ENCODE data around the gene SSH3.

SSH3 gene

GRCh38 chr11:67280341-67280787, 23.0 kb upstream of the SSH3 start:
- no peak for DNase-seq (ENCODE audit: low read depth)

- DNase-seq (ENCODE audit: low read depth): no peak
These were observed 22.4 kb upstream of the SSH3 start for GRCh38 chr11:67280788-67281551.

GRCh38 chr11:67281552-67282150, 21.7 kb upstream of the SSH3 start:
- DNase-seq (ENCODE audit: low read depth): no peak

- no peak for DNase-seq (ENCODE audit: low read depth)
These were observed 21.0 kb upstream of the SSH3 start for GRCh38 chr11:67282155-67282875.

- no peak for DNase-seq (ENCODE audit: low read depth)
These were observed 20.4 kb upstream of the SSH3 start for GRCh38 chr11:67282876-67283371.

GRCh38 chr11:67283481-67283963, 19.8 kb upstream of the SSH3 start:
- DNase-seq (ENCODE audit: low read depth): no peak

- no peak for DNase-seq (ENCODE audit: low read depth)
These were observed 18.4 kb upstream of the SSH3 start for GRCh38 chr11:67284811-67285540.

GRCh38 chr11:67285541-67286498, 17.5 kb upstream of the SSH3 start:
- DNase-seq (ENCODE audit: low read depth): no peak

GRCh38 chr11:67286621-67287333, 16.6 kb upstream of the SSH3 start:
- no peak for DNase-seq (ENCODE audit: low read depth)

- no peak for DNase-seq (ENCODE audit: low read depth)
These were observed 15.8 kb upstream of the SSH3 start for GRCh38 chr11:67287355-67288197.

GRCh38 chr11:67288198-67288451, 15.2 kb upstream of the SSH3 start:
- DNase-seq (ENCODE audit: low read depth): no peak

- DNase-seq (ENCODE audit: low read depth): peak; percentile 85
These were observed 14.7 kb upstream of the SSH3 start for GRCh38 chr11:67288452-67289225.

GRCh38 chr11:67289226-67289650, 14.1 kb upstream of the SSH3 start, which contains the start of gene ANKRD13D:
TSS of gene ANKRD13D (plus strand) at chr11:67289303. CDS start at chr11:67289461, 158 bp downstream.
- no peak for DNase-seq (ENCODE audit: low read depth)

GRCh38 chr11:67289651-67290479, 13.5 kb upstream of the SSH3 start:
- no peak for DNase-seq (ENCODE audit: low read depth)

GRCh38 chr11:67290801-67291200, 12.5 kb upstream of the SSH3 start:
- no peak for DNase-seq (ENCODE audit: low read depth)

- no peak for DNase-seq (ENCODE audit: low read depth)
These were observed 11.6 kb upstream of the SSH3 start for GRCh38 chr11:67291481-67292381.

- no peak for DNase-seq (ENCODE audit: low read depth)
These were observed 10.7 kb upstream of the SSH3 start for GRCh38 chr11:67292671-67293070.
